PC-3 (cell line): ENCODE data around the gene WDFY3.

ENCODE experiments used
- CTCF ChIP-seq: fragments of 300-600 bp; sonication (generic); conservative IDR thresholded peaks from 2 replicates; pipeline ENCODE4 v1.5.1; 2017; ENCODE audit warnings: antibody characterized with exemption, low read depth, mild to moderate bottlenecking, low read length
- EZH2 ChIP-seq: fragments of 300-600 bp; sonication (generic); IDR thresholded peaks from one replicate; pipeline ENCODE4 v1.6.1; 2017; ENCODE audit warnings: antibody characterized with exemption, mild to moderate bottlenecking, low read length; ENCODE audit not compliant: unreplicated experiment
- EZH2phosphoT487 ChIP-seq: fragments of 300-600 bp; sonication (generic); IDR thresholded peaks from 2 replicates; pipeline ENCODE4 v1.6.1; 2018; ENCODE audit warnings: mild to moderate bottlenecking, antibody characterized with exemption, low read length, borderline replicate concordance

- TF ChIP-seq EZH2 (no peak), CTCF (no peak), EZH2phosphoT487 (no peak)
These were observed 118.1 kb downstream of the WDFY3 start for GRCh38 chr4:84848432-84848831.
